ENCODE data around the gene KIAA1328.

KIAA1328 gene

DNA sequence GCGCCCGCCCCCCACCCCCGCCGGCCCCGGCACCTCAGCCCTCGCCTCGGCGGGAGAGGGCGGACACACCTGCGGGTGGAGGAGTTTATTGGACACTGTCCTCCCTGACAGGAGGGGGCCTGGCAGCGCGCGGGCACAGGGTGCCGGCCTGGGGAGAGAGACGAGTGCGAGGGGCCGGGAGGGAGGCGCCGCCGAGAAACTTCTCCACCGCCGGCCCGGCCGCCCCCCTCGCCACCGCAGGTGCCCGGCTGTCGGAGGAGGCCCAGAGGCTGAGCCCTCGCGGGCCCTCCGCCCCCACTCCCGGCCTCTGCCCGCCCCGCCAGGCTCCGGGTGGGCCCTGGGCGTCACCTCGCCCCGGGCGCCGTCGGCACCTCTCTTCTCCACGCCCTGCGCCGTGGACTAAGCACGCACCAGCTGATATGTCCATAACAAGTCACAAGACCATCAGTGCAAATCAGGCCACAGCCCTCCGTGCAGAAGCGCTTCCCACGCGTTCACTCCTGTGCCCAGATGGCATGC lies 425.4 kb downstream of the KIAA1328 start:
- Mint-ChIP-seq H3K27ac (no peak overlapping the region), H3K4me1 (ENCODE audit: low read depth) (peaks cover 5% of the 10 kb centered on the region), H3K4me3 (peak overlapping the region; percentile 65), H3K9me3 (no peaks in the 10 kb centered on the region), H3K36me3 (ENCODE audit: low read depth) (no peaks in the 10 kb centered on the region), H3K27me3 (peaks cover 50% of the 10 kb centered on the region)

DNA sequence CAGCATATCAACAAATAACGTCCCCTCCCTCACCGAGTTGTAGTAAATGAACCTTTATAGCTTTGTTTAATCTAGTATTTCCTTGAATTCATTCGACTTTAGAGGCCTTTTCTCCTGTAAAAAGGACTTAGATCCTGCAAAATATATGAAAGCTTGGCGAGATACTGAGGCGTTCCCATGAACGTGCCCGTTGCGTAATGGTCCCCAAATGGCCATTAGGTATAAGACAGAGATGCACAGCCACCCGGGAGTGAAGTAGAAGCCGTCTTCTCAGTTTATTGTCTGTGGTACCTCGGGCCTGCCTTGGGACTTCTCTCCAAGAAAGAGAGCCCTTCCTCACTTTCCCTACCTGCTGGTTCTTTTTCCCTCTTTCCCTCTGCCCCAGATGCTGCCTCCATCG lies 426.0 kb downstream of the KIAA1328 start:
- no peaks in the 10 kb centered on the region for H3K9me3 Mint-ChIP-seq
- peaks cover 47% of the 10 kb centered on the region for H3K27me3 Mint-ChIP-seq
- H3K4me3 Mint-ChIP-seq, result peak overlapping the region; percentile 65
- H3K27ac Mint-ChIP-seq, result no peak overlapping the region
- H3K4me1 Mint-ChIP-seq (ENCODE audit: low read depth), result peaks cover 5% of the 10 kb centered on the region
- H3K36me3 Mint-ChIP-seq (ENCODE audit: low read depth), result no peaks in the 10 kb centered on the region

DNA sequence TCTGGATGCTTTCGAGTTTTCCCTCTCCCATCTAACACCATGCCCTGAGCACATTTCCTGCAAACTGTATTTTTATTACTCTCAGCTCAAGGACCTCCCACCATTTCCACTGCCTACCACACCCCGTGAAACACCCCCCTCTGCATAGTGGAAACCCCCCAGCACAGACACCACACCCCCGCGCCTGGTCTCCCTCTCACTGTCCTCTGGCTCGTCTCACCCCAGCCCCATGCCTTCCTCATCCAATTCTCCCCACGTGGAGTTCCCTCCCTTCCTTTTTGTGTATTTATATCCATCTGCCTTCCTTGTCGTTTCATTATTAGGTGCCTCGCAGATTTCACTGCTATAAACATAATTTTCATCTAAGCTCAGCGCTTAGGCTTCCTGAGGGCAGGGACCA lies 429.2 kb downstream of the KIAA1328 start:
- no peaks in the 10 kb centered on the region for H3K9me3 Mint-ChIP-seq
- H3K27me3 Mint-ChIP-seq, result peaks cover 28% of the 10 kb centered on the region
- peaks cover 5% of the 10 kb centered on the region for H3K4me1 Mint-ChIP-seq (ENCODE audit: low read depth)
- no peaks in the 10 kb centered on the region for H3K36me3 Mint-ChIP-seq (ENCODE audit: low read depth)
- H3K4me3 Mint-ChIP-seq, result no peak overlapping the region
- no peak overlapping the region for H3K27ac Mint-ChIP-seq

DNA sequence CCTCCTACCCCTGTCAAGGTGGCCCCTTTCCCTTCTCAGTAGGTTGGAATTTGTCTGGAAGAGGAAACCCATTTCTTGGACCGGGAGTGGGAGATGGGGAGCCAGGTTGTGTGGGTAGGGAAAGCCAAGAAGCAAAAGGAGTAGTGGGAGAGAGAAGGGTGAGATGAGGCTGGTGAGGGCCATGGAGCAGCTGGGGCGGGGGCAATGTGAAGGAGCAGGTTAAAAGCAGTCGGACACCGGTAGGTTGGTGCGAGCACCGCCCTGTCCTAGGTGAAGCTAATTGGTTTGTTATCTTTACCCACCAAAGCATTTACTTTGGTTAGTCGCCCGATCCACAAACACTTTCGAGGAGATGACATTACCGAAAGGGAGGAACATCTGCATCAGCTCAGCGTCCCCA lies 429.9 kb downstream of the KIAA1328 start:
- Mint-ChIP-seq H3K9me3 (no peaks in the 10 kb centered on the region), H3K36me3 (ENCODE audit: low read depth) (no peaks in the 10 kb centered on the region), H3K4me3 (no peak overlapping the region), H3K27me3 (peaks cover 28% of the 10 kb centered on the region), H3K27ac (no peak overlapping the region), H3K4me1 (ENCODE audit: low read depth) (peaks cover 5% of the 10 kb centered on the region)

DNA sequence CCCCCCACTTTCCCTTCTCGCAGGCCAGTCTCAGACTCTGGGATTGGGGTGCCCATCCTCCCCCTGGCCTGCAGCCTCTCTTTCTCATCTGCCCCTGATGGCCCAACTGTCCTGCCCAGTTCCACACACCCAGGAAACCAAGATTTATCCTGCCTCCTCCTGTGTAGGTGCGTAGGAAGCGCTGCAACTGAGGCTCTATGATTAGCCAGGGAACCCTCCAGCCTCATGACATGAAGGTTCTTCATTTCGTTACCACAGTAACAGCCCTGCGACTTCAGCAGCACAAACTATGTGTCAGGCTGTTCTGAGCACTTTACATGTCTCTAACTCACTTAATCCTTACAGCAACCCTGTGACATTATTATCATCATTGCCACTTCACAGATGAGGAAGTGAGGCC lies 430.8 kb downstream of the KIAA1328 start:
- H3K9me3 Mint-ChIP-seq, result no peaks in the 10 kb centered on the region
- no peak overlapping the region for H3K4me3 Mint-ChIP-seq
- H3K4me1 Mint-ChIP-seq (ENCODE audit: low read depth), result peaks cover 2% of the 10 kb centered on the region
- H3K27ac Mint-ChIP-seq, result no peak overlapping the region
- H3K36me3 Mint-ChIP-seq (ENCODE audit: low read depth), result no peaks in the 10 kb centered on the region
- H3K27me3 Mint-ChIP-seq, result peaks cover 24% of the 10 kb centered on the region

DNA sequence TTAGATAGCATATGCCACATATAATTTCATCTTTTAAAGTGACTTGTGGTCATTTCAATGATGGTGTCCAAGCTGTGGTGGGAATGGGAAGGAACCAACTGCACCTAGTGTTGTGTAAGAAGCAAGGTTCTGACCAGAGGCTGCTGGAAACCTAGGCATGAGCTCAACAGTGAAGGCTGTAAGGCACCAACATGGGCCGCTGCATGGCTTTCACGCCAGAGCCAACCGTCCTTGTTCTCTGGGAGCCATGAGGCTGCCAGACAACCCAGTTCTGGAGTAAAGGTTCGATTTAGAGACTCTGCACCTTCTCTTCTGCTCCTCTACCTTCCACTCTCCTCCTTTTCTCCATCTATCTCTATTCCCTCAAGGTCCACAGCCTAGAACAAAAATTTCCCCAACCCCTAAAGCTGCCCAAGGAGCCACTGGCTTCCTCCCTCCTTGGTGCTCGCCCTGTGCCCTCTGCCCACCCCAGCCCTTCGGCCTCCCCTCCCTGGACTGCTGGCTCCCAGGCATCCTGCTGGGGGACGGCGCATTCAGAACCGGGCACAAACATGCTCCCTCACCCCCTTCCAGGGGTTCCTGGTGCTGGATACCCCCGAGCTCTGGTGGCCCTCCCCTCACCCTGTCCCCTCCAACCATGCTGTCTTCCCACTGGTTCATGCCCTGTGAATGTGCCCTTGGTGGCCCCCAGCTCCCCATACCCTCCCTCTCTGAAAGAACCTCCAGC lies 431.6 kb downstream of the KIAA1328 start:
- H3K27me3 Mint-ChIP-seq, result peaks cover 16% of the 10 kb centered on the region
- H3K9me3 Mint-ChIP-seq, result peaks cover 4% of the 10 kb centered on the region
- H3K4me1 Mint-ChIP-seq (ENCODE audit: low read depth), result no peaks in the 10 kb centered on the region
- no peak overlapping the region for H3K27ac Mint-ChIP-seq
- H3K36me3 Mint-ChIP-seq (ENCODE audit: low read depth), result no peaks in the 10 kb centered on the region
- no peak overlapping the region for H3K4me3 Mint-ChIP-seq

DNA sequence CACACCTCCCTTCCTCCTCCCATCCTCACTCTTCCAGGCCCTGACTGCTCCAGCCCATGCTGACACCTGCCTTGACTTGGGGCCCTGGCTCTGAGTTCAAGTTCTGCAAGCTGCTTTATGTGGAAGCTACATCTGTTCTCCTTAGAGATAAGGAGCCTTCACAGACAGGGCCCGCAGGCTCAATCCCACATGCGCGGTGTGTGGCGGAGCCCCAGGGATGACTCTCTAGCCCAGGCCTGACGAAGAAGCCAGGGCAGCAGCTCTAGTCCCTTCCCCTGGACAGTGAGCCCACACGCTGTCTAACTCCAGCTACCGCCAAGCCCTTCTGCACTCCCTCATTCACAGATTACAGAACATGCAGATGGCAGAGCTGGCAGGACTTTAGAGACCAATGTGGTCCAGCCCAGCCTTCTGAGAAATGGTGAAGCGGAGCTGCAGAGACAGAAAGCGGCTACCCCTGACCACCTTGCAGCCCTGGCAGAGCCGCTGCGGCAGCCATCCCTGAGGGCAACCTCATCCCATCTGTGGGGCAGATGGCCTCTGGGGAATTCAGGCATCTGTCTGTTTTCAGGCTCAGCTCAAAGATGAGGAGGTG lies 432.4 kb downstream of the KIAA1328 start:
- peaks cover 8% of the 10 kb centered on the region for H3K27me3 Mint-ChIP-seq
- no peak overlapping the region for H3K27ac Mint-ChIP-seq
- H3K36me3 Mint-ChIP-seq (ENCODE audit: low read depth), result no peaks in the 10 kb centered on the region
- no peak overlapping the region for H3K4me3 Mint-ChIP-seq
- no peaks in the 10 kb centered on the region for H3K4me1 Mint-ChIP-seq (ENCODE audit: low read depth)
- peaks cover 4% of the 10 kb centered on the region for H3K9me3 Mint-ChIP-seq

DNA sequence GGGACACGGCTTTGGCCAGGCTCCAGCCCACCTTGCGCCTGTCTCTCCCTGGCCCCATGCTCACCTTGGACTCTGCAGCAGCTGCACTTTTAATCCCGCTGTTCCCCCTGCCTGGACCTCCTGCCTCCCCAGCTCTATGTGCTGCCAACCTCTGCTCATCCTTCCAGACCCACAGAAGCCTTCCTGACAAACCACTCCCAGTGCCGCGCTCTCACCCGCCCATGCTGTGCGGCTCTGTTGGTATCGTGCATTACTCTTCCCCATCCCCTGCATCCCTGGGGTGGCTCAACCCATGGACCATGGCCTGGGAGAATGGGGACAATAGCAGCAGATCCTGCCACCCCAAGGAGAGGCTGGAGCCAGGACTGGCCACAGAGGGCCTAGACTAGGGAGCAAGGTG lies 433.1 kb downstream of the KIAA1328 start:
- no peaks in the 10 kb centered on the region for H3K36me3 Mint-ChIP-seq (ENCODE audit: low read depth)
- no peak overlapping the region for H3K4me3 Mint-ChIP-seq
- H3K27me3 Mint-ChIP-seq, result peaks cover 8% of the 10 kb centered on the region
- no peaks in the 10 kb centered on the region for H3K4me1 Mint-ChIP-seq (ENCODE audit: low read depth)
- H3K9me3 Mint-ChIP-seq, result peaks cover 4% of the 10 kb centered on the region
- H3K27ac Mint-ChIP-seq, result no peak overlapping the region

DNA sequence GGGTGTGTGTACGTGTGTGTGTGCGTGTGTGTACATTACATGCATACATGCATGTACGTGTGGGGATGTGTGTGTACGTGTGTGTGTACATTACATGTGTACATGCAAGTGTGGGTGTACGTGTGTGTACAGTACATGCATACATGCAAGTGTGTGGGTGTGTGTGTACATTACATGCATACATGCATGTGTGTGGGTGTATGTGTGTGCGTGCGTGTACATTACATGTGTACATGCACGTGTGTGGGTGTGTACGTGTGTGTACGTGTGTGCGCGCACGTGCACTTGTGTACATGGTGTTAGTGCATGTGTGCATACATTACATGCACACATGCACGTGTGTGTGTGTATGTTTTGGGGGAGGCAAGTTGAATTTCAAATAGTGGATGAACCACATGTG lies 436.0 kb downstream of the KIAA1328 start:
- Mint-ChIP-seq H3K36me3 (ENCODE audit: low read depth) (no peaks in the 10 kb centered on the region), H3K4me1 (ENCODE audit: low read depth) (no peaks in the 10 kb centered on the region)

DNA sequence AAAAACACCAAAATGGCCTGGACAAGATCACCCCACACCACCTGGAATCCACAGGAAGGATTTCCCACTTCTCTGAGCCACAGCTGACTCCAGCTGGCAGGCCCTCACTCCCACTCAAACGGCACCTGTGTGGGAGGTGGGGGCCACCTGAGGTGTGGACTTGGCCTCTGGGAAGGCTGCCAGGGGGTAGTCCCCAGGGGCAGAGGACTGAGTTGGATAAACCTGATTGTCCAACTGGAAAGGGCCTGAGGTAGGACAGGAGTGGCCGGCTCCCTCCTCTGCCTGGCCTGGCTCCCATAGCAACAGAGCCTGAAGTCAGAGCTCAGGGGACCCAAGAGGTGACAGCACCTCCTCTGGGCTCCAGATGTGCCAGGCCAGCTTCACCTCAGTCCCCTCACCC lies 436.5 kb downstream of the KIAA1328 start:
- Mint-ChIP-seq H3K36me3 (ENCODE audit: low read depth) (no peaks in the 10 kb centered on the region), H3K9me3 (peaks cover 4% of the 10 kb centered on the region)

More for the DNA sequence above, 436.0 kb downstream of the KIAA1328 start:
- Mint-ChIP-seq H3K27ac (no peak overlapping the region), H3K9me3 (peaks cover 4% of the 10 kb centered on the region), H3K27me3 (no peaks in the 10 kb centered on the region), H3K4me3 (no peak overlapping the region)

DNA sequence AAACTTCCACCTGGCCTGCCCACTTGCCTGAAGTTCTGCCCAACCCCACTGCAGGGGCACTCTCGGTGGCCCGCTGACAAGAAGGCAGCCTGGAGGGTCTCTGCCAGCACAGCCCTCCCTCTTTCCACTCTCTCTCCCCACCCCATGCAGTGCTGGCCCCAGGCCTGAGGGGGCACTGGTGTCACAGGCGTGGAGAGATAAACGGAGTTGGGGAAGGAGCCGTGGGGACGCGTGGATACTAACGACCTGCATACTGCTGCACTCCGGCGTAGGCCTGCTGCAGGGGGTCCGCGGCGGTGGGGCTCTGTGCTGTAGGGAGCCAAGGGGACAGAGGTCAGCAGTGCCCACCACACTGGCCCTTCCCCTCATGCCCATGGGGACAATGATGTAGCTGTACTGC lies 437.4 kb downstream of the KIAA1328 start:
- H3K4me3 Mint-ChIP-seq, result no peak overlapping the region
- H3K9me3 Mint-ChIP-seq, result peaks cover 4% of the 10 kb centered on the region
- H3K36me3 Mint-ChIP-seq (ENCODE audit: low read depth), result no peaks in the 10 kb centered on the region
- H3K27ac Mint-ChIP-seq, result no peak overlapping the region
- H3K27me3 Mint-ChIP-seq, result no peaks in the 10 kb centered on the region
- no peaks in the 10 kb centered on the region for H3K4me1 Mint-ChIP-seq (ENCODE audit: low read depth)

More for the DNA sequence above, 436.5 kb downstream of the KIAA1328 start:
- no peak overlapping the region for H3K4me3 Mint-ChIP-seq
- no peaks in the 10 kb centered on the region for H3K4me1 Mint-ChIP-seq (ENCODE audit: low read depth)
- H3K27me3 Mint-ChIP-seq, result no peaks in the 10 kb centered on the region
- no peak overlapping the region for H3K27ac Mint-ChIP-seq

DNA sequence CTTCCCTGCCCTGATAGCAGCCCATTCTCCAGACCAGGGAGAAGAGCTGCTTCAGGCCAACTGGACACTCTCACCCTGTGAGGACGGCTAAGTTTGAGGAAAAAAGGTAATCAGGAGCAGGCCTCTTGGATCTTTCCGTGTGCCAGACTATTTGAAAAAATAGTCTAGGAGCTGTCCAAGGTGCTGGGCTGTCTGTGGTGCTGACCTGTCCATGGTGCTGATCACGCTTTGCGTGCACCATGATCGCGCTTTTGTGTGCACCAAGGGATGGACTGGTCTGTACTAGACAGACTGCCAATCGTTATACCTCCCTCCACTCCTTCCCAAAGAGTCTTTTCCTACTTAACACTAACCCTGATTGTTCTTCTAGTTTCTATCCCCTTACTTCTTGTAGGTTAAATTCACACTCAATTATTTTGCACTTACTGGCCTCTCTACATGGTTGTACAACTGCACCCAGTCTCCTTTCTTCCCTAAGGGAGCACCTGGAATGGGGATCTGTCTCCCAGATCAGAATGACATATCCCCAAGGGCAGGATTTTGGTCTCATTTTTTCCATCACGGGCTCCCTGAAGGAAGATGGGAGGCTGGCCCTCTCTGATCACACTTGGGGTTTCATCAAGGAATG lies 441.2 kb downstream of the KIAA1328 start:
- no peak overlapping the region for H3K4me3 Mint-ChIP-seq

DNA sequence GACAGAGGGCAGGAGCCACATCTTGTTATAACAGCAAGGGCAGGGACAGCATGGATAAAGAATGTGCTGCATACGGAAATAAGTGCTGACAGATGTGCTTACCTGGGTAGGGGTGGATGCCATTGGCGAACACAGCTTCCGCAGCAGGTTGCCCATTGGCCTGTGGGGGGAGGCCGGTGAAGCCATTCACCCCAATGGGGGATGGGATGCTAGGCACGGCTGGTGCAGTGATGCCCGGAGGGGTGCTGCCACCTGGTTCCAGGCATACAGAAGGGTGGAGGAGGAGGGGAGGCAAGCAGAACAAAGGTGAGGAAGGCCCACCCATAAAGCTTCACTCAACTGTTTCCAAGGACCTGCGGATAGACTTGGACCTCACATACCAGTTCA lies 441.7 kb downstream of the KIAA1328 start:
- Mint-ChIP-seq H3K36me3 (ENCODE audit: low read depth) (no peaks in the 10 kb centered on the region), H3K4me3 (no peak overlapping the region), H3K27me3 (peaks cover 9% of the 10 kb centered on the region), H3K9me3 (no peaks in the 10 kb centered on the region), H3K4me1 (ENCODE audit: low read depth) (no peaks in the 10 kb centered on the region), H3K27ac (no peak overlapping the region)

More for the DNA sequence above, 441.2 kb downstream of the KIAA1328 start:
- H3K9me3 Mint-ChIP-seq, result peaks cover under 1% of the 10 kb centered on the region
- peaks cover 6% of the 10 kb centered on the region for H3K27me3 Mint-ChIP-seq
- H3K36me3 Mint-ChIP-seq (ENCODE audit: low read depth), result no peaks in the 10 kb centered on the region
- H3K27ac Mint-ChIP-seq, result no peak overlapping the region
- no peaks in the 10 kb centered on the region for H3K4me1 Mint-ChIP-seq (ENCODE audit: low read depth)

DNA sequence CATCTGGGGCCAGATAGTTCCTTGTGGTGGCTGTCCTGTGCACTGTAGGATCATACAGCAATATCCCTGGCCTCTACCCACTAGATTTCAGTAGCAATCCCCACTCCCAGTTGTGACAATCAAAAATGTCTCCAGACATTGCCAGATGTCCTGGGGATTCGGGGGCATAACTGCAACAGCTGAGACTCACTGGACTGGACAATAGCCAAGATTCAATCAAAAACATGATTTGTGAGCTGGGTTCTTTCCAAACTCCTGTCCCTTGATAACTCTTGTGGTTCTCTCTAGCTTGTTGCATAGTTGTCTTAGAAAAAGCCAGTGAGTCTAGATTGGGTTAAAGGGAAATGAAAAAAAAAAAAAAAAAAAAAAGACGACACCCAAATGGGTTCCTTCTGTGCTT lies 443.3 kb downstream of the KIAA1328 start:
- Mint-ChIP-seq H3K36me3 (ENCODE audit: low read depth) (no peaks in the 10 kb centered on the region), H3K4me3 (no peak overlapping the region), H3K9me3 (no peaks in the 10 kb centered on the region), H3K4me1 (ENCODE audit: low read depth) (no peaks in the 10 kb centered on the region), H3K27me3 (peaks cover 17% of the 10 kb centered on the region), H3K27ac (no peak overlapping the region)

DNA sequence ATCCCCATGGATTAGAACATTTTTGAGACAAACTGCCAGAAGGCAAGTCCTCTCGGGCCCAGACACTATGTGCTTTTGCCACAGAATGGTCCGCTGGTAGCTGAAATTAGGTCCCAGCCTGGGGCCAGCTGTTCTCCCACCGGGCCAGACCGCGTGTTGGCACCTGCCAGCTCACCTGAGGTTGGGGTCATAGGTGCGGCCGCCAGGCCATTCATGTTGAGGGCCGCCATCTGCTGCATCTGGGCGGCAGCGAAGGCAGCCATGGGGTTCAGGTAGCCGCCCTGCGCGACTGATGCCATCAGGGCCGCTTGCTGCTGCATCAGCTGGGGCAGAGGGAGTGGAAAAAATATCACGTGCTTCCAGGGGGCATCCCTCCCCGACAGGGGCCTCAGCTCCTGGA lies 443.9 kb downstream of the KIAA1328 start:
- Mint-ChIP-seq H3K27ac (no peak overlapping the region), H3K9me3 (no peaks in the 10 kb centered on the region), H3K4me3 (no peak overlapping the region), H3K4me1 (ENCODE audit: low read depth) (no peaks in the 10 kb centered on the region), H3K36me3 (ENCODE audit: low read depth) (no peaks in the 10 kb centered on the region), H3K27me3 (peaks cover 20% of the 10 kb centered on the region)

All from stimulated activated naive CD8-positive, alpha-beta T cell treated with anti-CD3 and anti-CD28 coated beads, Interleukin-15, Interleukin-2, amounts not matched to agents 100 ng/mL and 50 ng/mL, for 24 hours (primary cell).